HG02870 (cell line): ENCODE measurements around the gene MMP2.

Experiments used
- ATAC-seq: cut with Tn5 transposase; IDR thresholded peaks from one replicate; pipeline ENCODE4 v1.9.1; 2021; ENCODE audit warnings: mild to moderate bottlenecking, moderate library complexity; ENCODE audit not compliant: unreplicated experiment

MMP2 gene

GRCh38 chr16:55468352-55468990 is 10.5 kb upstream of the MMP2 start:
- ATAC-seq = no peak

DNA sequence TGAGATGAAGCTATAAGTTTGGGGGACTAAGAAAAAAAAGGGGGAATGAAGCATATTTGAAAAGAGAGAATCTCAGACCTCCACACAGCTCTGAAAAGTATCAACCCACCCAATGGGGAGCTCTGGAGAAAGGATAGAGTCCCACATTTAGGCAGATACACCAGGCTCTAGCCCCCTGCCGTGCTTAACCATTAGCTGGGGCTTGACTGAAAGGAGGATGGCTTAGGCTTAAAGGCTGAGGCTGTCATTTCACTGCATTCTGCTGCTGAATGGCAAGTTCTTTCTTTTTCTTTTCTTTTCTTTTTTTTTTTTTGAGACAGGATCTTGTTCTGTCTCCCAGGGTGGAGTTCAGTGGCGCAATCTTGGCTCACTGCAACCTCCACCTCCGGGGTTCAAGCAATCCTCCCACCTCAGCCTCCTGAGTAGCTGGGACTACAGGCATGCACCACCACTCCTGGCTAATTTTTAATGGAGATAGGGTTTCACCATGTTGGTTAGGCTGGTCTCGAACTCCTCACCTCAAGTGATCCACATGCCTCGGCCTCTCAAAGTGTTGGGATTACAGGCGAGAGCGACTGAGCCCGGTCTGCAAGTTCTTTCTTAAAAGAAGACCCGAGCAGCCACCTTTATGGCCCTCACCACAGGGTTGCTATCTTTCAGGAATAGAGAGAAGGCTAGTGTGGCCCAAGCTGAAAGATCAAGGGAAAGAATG is 9.0 kb upstream of the MMP2 start:
- no peak for ATAC-seq

DNA sequence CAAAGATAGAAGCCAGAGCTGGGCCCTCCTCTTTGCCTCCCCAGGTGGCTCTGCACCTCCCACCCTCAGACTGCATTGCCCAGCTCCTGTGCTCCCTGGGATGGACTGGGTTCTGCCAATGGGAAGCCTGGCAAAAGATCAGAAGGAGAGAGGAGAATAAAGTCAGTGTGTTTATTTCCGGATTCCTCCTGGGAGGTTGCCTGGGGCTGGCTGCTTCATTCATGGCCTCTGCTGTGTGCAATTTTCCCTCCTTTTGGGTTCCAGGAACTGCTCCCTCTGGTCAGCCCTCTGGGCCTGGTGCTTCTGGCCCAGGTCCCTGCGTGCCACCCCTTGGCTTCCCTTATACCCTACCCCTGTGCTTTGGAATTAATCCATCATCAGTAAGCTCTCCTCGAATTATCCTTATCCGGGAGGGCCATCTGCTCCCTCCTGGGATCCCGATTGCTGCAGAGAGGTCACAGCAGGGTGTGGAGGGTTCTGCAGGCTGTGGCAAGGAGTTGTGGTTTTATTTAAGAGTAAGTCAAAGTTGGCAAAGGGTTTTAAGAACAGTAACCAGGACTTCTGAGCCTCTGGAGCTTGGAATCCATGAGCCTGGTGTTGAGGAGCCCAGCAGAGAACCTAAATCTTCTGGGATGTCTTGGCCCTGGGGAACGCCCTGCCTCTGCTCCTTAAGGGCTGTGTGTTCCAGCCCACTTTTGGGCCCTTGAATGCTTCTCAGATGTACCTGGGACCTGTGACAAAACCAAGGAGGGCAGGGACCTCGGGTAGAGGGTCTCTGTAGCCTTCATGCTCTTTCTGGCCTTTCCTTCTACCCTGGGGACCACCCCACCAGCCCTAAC is 8.2 kb upstream of the MMP2 start:
- no peak for ATAC-seq

DNA sequence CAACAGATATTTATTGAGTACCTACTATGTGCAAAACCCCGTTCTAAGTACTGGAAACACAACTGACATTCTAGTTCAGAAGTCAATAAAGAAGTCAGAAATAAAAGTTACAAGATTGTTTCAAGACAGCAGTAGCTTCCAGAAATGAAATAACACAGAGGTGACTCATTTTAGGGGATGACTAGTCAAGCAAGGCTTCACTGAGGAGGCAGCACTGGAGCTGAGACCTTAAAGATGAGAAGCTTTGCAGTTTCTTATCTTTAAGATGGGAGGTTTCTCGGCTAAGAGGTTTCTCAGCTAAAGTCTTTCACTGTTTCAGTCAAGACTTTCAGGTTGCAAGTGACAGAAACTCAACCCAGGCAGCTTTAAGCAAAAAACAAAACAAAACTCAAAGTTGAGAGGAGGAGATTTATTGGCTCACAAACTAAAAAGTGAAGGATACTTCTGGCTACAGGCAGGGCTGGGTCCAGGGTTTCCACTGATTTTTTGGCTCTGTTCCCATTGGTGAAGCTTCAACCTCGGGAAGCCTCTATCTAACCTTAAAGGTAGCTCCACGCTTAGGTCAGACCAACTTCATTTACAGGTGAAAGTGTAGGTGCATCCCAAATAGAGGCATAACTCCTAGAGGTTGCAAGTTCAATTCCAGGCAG is 7.4 kb upstream of the MMP2 start:
- ATAC-seq = peak; percentile 93

GRCh38 chr16:55473587-55473986 is 5.4 kb upstream of the MMP2 start:
- ATAC-seq = no peak

- ATAC-seq = no peak
These were observed 4.2 kb upstream of the MMP2 start for GRCh38 chr16:55474821-55475220.

DNA sequence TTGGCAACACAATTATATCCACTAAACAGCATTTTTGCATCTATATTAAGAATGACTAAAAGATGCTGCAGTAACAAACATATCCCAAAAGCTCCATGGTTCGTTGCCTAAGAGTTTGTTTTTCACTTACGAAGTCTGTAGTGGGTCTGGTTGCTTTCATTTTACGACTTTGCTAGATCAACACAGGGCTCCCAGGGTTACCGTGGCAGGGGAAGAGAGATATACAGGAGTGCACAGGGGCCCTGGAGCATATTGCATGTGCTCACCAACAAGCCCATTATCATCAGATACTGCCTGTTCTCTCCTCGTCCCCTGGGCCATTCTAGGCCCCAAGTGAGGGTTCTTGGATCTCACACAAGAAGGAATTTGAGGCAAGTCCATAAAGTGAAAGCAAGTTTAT is 3.1 kb upstream of the MMP2 start:
- ATAC-seq = no peak

DNA sequence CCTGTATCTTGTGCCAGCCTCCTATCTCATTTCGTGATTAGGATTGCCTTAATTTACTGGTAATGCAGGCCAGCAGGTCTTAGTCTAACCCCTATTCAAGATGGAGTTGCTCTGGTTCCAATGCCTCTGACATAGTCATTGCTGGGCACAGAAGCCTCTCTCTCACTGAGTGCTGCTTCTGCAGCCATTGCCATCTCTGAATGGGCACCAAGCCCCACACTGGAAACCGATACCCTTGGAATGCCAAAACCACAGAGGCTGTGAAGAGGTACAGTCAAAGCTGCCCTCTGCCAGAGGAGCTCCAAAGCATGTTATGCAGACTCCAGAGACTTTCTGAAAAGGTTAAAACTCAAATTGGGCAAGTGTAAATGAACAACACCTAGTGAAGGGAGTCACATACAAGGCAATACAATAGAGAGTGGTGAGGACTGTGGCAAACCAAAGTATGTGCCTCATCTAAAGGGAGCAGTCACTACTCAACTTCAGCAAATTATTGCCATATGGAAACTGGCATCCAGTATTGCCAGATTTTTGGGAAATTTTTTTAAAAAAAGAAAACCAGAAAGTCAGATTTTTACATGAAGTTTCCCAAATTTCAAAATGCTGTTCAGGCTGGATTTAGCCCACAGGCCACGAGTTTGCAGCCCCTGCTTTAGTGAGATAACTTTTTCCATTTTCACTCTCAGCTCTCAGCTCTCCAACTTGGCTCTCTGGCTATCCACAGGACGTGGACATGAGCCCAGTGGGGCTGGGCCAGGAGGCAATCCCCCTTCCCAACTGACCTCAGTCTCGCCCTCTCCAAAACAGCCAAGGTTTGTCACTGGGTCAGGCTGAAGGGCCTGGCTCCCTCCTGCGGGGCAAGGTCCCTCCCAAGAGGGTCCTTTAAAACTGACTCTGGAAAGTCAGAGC is 2.1 kb upstream of the MMP2 start:
- ATAC-seq = no peak

- ATAC-seq = no peak
These were observed 1.3 kb upstream of the MMP2 start for GRCh38 chr16:55477736-55478135.

GRCh38 chr16:55479430-55480140 is 587 bp downstream of the MMP2 start:
- ATAC-seq = no peak

DNA sequence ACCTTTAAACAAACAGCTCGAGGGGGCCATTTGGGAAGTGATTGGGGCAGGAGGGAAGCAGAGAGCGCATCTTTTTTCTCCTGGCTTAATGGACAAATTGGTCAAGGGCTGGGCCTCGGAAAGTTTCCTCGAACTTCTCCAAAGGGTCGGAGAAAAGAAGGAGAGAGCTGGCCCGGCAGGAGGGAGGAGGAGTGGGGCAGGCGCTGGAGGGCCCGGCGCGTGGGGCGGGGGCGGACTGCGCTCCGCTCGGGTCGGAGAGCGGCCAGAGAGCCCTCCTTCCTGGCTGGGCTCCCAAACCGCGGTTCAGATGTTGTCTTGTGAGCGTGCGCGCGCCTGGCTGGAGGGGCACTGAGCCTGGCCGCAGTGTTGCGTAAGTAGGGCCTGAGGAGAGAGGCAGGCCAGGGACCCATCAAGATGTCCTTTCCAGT is 1.2 kb downstream of the MMP2 start:
- ATAC-seq = no peak

GRCh38 chr16:55481023-55481422 is 2.0 kb downstream of the MMP2 start:
- ATAC-seq = no peak

GRCh38 chr16:55482056-55482455 is 3.1 kb downstream of the MMP2 start:
- no peak for ATAC-seq

DNA sequence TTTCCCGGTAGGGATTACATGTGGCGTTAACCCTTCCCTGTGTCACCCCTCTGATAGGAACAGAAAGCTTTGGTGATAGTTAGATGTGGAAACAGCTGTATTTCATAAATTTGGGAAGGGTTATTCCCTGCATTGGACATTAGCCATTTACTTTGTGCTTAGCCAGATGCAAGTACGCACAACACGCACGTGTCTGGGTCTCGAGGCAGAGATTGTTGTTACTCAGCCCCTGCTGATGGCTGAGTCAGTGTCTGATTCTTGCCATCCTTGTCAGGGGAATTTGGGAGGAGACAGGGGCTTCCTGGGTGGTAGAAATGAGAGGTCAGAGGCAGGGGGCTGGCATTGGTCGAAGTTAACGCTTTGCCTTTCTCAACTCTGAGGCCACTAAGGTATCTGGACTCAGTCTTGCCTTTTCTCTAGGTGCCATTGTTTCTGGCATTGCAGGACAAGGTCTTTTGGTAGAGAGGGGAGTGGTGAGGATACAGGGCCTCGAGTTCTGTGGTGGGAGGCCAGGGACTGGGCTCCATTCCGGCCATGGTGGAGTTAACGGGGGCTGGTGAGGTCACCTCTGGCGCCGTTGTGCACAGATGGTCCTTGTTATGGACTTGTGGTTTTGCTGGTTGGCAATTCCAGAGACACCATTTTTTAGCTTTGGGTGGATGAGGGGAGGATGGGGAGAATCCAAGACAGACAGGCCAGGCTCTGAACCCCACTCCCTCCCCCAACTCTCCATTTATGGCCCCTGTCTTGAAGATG is 8.2 kb downstream of the MMP2 start:
- ATAC-seq = no peak

DNA sequence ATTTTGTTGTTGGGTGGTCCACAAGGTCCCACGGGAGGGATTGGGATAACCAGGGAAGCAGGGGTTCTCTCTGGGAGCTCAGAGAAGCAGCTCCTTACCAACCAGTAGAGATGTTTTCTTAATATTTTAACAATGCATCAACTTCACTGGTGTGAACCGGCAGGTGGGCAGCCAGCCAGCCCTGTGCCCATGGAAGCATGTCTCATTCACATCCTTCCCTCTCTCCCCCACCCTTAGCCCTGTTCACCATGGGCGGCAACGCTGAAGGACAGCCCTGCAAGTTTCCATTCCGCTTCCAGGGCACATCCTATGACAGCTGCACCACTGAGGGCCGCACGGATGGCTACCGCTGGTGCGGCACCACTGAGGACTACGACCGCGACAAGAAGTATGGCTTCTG is 9.3 kb downstream of the MMP2 start:
- no peak for ATAC-seq

- ATAC-seq = no peak
These were observed 10.3 kb downstream of the MMP2 start for GRCh38 chr16:55489119-55489955.

- no peak for ATAC-seq
These were observed 10.9 kb downstream of the MMP2 start for GRCh38 chr16:55489956-55490265.

DNA sequence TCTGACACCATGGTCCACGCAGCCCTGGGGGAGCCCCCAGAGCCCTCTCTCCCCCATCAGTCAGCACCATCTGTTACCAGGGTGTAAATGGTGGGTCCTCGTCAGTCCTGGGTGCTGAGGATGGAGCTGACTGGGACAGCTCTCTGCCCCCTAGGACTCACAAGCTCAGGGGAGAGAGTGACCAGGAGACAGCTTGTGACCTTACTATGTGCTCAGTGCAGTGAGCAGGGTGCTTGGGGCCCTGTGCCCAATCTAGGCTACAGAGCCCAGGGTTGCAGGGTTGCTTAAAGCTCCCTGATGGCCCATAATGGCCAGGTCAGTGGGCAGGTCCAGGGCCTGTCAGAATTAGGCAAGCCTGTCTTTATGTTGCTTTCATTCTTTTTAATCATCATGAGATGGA is 11.3 kb downstream of the MMP2 start:
- no peak for ATAC-seq
